GM18861 (cell line): Measurements from ENCODE around the gene KLHL3.
"Not testable (repeated sequence)": the region's sequence is repeated elsewhere in the genome, so short reads cannot be mapped to it uniquely, and the experiment has no call there.

ENCODE experiments used
- ATAC-seq: cut with Tn5 transposase; IDR thresholded peaks from one replicate; pipeline ENCODE4 v1.9.1; 2021; ENCODE audit not compliant: unreplicated experiment

KLHL3 gene, protein sequence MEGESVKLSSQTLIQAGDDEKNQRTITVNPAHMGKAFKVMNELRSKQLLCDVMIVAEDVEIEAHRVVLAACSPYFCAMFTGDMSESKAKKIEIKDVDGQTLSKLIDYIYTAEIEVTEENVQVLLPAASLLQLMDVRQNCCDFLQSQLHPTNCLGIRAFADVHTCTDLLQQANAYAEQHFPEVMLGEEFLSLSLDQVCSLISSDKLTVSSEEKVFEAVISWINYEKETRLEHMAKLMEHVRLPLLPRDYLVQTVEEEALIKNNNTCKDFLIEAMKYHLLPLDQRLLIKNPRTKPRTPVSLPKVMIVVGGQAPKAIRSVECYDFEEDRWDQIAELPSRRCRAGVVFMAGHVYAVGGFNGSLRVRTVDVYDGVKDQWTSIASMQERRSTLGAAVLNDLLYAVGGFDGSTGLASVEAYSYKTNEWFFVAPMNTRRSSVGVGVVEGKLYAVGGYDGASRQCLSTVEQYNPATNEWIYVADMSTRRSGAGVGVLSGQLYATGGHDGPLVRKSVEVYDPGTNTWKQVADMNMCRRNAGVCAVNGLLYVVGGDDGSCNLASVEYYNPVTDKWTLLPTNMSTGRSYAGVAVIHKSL

DNA sequence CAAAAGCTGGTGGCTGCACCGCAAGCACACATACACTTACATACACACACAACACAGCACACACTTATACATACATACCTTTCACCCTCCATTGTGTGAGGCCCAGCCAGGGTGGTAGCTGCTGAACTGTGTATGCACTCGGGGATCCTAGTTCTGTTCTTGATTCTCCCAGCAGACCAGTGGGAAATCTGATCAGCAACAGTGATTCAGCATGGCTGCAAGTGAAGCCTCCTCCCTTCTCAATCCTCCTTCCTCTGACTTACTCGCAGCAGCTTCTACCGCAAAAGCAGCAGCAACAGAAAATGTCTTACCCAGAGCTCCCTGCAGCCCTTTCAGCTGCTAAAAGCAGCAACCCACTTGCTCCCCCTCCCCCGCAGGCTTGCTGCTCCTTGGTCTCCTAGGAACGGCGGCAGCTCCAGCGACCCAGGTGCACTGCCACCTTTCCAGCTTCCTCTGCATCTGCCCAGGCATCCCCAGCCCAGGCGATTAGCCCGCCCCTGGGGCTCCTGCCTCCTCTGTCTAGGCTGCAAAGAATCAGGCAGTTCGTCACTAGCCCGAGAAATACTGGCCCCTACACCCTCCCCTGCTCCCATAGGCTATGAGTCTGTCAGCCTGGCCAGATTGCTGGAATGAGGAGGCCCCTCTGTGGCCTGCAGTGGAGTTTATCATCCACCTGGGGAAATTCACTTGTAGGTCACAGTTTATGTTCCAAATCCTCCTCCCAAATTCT, at the start of gene KLHL3:
Gene KLHL3, minus strand, starts transcription at position 535 of the 730 bp plus-strand sequence. Its CDS starts 443 bp downstream, at position 92.
- peak; percentile 53 for ATAC-seq

GRCh38 chr5:137782984-137783536, 47.2 kb upstream of the KLHL3 start:
- no peak for ATAC-seq

DNA sequence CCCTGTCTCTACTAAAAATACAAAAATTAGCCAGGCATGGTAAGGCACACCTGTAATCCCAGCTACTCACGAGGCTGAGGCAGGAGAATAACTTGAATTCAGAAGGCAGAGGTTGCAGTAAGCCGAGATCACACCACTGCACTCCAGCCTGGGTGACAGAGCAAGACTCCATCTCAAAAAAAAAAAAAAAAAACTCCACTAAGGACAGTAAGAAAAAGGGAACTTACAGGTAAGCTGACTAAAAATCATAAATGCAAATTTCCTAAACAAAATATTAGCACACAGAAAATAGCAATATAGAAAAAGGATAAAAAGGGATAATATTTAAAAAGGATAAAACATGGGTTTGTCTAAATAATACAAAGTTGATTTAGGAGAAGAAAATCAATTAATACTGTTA, 46.2 kb upstream of the KLHL3 start:
- no peak for ATAC-seq

DNA sequence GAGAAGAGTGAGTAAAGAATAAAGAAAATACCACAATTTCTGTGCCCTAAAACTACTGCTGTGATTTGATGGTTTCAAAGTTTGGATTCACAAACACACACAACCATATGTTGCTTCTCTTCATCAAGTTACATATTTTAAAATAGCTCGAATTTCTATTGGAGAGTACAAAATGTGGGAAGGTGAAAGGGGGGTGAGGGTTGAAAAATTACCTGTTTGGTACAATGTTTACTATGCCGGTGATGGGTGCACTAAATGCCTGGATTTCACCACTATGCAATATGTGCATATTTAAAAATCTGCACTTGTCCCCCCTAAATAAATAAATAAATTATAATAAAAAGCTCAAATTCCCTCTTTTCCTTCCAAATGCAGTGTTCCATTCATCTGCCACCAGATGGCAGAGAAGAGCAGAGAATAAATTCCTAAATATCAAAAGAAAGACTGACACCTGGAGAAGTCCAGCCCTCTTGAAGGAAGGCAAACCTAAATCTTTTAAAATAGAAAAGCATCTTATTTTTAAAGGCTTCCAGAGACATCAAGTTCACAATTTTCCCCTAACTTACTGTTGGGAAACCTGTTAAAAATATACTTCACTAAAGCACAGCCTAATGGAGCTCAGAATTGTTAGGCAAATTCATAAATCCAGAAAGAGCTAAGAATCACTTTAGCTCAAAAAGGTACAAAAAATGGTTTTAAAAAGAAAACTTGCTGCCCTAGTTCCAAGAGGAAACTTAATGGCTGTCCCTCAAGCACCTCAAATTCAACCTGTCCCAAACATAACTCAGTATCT, 43.1 kb upstream of the KLHL3 start:
- ATAC-seq: no peak

DNA sequence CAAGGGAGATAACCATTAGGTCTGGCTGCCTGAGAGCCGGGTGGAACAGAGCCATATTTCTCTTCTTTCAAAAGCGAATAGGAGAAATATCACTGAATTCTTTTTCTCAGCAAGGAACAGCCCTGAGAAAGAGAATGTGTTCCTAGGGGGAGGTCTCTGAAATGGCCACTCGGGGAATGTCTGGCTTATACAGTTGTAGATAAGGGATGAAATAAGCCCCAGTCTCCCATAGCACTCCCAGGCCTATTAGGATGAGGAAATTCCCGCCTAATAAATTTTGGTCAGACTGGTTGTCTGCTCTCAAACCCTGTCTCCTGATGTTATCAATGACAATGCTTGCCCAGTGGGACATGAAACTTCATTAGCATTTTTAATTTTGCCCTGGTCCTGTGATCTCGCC, 32.0 kb upstream of the KLHL3 start:
- not testable (repeated sequence) for ATAC-seq

GRCh38 chr5:137761566-137761965, 25.7 kb upstream of the KLHL3 start:
- ATAC-seq: no peak

DNA sequence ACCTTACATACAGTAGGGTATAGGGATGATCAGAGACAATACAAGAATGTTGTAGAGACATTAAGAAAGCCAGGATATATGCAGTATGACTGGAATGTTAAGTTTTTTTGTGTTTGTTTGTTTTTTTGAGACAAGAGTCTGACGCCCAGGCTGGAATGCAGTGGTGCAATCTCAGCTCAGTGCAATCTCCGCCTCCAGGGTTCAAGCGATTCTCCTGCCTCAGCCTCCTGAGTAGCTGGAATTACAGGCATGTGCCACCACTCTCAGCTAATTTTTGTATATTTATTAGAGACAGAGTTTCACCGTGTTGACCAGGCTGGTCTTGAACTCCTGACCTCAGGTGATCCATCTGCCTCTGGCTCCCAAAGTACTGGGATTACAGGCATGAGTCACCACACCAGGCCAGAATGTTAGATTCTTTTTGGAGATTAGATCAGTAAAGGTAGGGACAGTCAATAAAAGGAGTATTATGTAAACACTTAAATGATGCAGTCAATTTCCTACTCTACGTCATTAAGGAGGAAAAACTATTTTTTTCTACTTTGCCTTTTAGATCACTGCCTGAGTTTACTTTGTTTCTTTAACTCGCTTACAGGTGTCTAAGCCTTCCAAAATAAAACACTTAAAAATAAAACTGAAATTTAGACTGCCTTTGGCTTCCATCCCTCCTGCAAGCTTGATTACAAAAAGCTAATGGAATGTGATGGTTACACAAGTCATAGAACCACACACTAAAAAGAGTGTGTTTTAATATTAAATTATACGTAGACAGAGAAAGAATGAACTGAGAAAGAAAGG, 25.0 kb upstream of the KLHL3 start:
- ATAC-seq: no peak

DNA sequence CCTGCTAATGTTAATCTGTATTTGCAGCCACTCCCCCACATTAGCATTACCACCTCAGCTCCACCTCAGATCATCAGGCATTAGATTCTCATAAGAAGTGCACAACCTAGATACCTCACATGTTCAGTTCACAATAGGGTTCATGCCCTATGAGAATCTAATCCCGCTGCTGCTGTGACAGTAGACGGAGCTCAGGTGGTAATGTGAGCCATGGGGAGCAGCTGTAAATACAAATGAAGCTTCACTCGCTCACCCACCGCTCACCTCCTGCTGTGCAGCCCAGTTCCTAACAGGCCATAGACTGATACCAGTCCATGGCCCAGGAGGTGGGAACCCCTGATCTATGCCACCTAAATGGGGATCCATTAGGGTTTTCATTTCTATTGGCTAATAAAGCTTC, 24.4 kb upstream of the KLHL3 start:
- ATAC-seq: no peak

DNA sequence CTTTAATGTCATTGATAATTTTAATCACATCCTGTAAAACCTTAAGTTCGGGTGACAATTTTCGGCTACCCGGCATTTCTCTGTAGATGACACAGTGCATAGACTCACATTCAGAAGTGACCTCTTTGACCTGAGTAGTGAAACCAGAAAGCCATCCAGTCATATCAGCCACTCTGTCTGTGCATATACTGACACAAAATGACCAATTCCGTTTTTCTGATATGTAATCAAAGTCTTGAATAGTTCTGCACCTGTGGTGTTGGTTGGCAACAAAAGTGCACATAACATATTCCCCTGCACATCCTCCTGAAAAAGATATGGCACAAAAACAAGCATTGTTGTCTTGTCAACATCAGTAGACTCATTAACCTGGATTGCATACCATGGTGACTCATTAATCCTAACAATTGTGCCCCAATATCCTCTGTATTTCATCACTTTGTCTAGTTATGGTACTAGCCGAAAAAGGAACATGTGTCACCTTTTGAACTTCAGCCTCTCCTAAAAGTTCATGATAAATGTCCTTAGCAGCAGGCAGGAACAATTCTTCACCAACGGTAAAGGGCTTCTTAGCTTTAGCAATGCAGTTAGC, 22.9 kb upstream of the KLHL3 start:
- ATAC-seq: peak; percentile 57

- no peak for ATAC-seq
These were observed 22.2 kb upstream of the KLHL3 start for GRCh38 chr5:137758121-137758520.

DNA sequence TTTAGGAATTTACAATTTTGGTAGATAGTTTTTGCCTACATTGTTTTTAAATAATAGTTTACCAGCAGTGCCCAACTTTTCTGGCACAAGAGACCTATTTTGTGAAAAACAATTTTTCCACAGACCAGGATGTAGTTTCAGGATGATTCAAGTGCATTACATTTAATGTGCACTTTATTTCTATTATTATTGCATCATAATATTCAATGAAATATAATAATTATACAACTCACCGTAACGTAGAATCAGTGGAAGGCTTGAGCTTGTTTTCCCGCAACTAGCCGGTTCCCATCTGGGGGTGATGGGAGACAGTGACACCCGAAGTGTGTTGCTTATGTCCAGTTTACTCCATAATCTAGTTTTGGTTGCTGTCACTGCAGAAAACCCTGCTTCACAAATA, 21.7 kb upstream of the KLHL3 start:
- ATAC-seq: no peak

GRCh38 chr5:137754961-137755762, 19.3 kb upstream of the KLHL3 start:
- ATAC-seq: no peak

GRCh38 chr5:137754188-137754960, 18.5 kb upstream of the KLHL3 start, which contains the start of gene HNRNPA0:
TSS of gene HNRNPA0 (minus strand) at chr5:137754363. CDS start at chr5:137754066, 297 bp downstream.
- peak; percentile 68 for ATAC-seq

DNA sequence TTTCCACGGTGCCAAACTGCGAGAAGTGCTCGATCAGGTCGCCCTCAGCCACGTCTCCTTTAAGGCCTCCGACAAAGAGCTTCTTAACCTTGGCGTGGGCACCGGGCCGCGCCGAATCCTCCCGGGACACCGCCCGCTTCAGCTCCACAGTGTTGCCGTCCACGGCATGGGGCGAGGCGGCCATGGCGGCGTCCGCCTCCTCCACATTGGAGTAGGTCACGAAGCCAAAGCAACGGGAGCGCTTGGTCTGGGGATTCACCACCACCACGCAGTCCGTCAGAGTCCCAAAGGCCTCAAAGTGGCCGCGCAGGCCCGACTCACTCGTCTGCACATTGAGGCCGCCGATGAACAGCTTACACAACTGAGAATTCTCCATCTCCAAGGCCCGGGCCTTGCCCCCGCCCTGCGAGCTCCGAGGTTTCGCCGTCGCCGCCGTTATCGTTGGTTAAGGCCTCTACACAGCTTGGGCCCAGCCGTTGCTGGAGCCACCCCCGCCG, 17.9 kb upstream of the KLHL3 start:
- ATAC-seq: no peak

DNA sequence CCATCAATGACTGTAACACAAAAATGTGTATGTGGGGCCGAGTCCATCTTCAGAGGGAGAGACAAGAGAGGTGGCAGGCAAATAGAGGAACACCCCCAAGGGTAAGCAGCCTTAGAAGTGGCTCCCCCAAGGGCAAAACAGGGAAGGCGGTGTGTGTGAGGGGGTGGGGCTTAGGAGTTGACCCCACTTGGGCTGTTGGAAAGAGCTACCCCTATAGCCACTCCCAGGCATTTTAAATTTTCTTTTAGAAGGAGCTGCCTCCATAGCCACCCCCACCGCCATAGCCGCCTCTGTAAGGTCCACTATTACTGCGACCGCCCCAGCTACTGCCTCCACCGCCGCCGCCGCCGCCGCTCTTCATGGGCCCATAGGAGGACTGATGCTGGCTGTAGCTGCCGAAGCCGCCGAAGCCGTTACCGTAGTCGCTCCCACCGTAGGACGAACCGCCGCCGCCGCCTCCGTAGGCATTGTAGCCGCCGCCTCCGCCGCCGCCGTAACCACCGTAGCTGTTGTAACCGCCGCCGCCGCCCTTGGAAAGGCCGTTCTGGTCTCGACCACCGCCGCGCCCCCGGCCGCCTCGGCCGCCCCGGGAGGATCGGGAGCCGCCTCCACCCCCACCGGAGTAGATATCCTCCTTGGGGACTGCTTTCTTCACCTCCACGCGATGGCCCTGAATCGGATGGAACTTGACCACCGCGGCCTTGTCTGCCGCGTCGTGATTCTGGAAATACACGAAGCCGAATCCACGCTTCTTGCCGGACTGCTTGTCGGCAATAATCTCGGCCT, 17.2 kb upstream of the KLHL3 start:
- ATAC-seq: no peak

DNA sequence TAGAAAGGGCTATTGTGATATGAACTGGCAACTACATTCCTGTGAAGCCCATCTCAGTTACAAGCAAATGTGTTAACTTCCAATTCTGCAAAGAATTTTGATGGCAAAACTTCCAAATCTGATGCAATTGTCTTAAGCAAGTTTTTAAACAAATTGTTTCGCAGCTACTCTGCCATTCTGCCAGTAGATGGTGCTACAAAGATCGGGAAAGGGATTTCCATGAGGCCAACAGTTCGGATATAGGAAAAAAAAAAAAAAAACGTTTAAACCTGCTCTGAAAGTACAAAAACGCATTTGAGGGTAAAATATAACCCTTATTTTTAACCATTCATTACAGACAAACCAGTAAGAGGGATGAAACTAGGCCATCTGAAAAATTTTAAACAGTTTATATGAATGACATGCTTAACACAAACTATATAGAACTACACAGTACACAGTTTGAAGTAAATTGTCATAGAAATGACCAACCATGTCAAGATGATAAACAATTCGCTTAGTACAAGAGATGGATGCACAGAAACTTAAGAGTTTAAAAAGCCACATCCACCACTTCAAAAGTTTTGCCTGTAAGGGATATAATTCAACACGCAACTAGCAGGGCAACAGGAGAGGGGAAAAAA, 16.1 kb upstream of the KLHL3 start:
- no peak for ATAC-seq

DNA sequence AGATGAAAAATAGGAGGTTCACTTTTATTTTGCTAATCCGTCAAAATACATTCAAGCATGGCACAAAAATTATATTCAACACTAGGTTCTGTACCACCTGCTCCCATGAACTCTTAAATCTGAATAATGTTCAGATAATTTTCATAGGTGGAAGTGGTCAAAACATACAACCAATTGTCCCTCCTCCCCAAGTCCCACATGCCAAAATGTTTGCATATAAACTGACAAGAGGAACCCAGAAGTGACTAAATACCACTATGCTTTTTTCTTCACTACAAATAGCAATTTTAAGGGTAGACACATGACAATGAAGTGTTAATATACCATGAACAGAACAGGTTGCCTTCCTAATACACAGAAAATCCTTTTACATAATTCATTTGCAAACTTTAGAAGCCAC, 14.5 kb upstream of the KLHL3 start:
- ATAC-seq: no peak
